ENCODE data around the gene PIF1.

Gene PIF1, protein sequence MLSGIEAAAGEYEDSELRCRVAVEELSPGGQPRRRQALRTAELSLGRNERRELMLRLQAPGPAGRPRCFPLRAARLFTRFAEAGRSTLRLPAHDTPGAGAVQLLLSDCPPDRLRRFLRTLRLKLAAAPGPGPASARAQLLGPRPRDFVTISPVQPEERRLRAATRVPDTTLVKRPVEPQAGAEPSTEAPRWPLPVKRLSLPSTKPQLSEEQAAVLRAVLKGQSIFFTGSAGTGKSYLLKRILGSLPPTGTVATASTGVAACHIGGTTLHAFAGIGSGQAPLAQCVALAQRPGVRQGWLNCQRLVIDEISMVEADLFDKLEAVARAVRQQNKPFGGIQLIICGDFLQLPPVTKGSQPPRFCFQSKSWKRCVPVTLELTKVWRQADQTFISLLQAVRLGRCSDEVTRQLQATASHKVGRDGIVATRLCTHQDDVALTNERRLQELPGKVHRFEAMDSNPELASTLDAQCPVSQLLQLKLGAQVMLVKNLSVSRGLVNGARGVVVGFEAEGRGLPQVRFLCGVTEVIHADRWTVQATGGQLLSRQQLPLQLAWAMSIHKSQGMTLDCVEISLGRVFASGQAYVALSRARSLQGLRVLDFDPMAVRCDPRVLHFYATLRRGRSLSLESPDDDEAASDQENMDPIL

DNA sequence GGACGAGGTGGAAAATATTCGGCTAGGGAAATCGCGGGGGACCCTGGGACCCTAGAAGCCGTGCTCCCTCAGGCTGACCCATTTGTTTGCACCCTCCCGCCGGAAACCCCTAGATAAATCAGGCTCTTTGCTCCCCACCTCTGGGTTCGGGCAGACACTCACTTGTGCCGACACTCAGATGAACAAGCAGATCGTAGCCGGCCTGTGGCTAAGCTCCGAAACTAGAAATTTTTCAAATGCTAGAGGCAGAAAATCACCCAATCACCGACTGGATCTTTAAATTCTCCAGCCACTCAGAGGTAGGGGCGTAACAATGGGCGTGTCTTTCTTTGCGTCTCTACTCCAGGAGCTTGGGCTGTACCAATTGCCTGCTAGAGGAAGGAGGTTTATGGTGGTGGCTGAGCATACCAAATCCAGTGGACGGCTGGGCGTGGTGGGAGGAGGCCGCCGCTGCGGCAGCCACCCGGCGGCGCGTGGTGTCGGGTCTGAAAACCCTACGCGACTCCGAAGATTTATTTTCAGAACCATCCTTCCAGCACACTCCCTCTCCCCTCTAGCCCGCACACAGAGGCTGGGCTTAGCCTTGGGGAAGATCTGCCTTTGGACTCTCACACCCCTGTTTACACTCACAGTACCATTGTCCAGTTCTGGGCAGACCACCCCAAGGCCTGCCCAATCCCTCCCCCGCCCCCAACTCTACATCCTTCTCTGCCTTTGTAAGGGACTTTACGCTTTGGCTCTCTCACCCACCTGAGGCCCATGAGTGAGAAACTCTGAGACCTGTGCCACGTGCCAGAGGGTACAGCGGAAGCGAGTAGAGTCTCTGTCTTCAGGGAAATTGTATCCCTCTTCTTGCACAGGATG, at the start of gene PIF1:
Gene PIF1 (minus strand): TSS at position 217 of the 864 bp plus-strand sequence. CDS start 1,312 bp downstream, outside the sequence.
- DNase-seq: no peak

DNA sequence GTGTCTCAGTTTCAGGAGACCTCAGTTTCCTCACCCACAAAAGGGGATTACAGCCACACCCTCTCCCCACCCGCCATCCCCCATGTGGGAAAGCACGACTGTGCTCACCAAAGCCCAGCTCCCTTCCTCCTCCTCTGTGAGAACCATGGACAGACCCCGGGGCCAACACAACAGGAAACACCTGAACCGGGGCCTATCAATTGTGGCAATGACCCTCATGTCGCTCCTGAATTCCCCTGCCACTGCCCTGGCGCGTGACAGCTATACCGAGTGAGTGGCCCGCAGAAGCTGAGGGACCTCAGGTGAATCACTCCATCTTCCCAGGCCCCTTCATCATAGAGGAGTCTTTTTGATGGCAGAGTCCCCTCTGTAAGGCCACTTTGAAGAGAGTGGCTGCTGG, 44.9 kb upstream of the PIF1 start:
- DNase-seq: no peak

DNA sequence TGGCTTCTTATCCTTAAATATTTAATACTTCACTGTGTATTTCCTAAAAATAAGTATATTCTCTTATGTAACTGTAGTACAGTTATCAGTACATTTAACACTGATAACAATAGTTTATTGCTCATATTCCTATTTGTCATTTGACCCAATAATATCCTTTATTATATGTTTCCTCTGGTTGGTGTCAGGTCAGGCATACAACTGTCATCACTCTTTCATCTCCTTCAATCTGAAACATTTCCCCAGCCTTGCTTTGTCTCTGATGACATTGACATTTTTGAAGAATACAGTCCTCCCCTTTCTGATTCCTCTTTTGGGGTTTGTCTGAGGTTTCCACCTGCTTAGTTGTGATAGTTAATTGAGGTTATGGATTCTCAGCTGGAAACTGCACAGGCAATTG, 44.1 kb upstream of the PIF1 start:
- no peak for DNase-seq

DNA sequence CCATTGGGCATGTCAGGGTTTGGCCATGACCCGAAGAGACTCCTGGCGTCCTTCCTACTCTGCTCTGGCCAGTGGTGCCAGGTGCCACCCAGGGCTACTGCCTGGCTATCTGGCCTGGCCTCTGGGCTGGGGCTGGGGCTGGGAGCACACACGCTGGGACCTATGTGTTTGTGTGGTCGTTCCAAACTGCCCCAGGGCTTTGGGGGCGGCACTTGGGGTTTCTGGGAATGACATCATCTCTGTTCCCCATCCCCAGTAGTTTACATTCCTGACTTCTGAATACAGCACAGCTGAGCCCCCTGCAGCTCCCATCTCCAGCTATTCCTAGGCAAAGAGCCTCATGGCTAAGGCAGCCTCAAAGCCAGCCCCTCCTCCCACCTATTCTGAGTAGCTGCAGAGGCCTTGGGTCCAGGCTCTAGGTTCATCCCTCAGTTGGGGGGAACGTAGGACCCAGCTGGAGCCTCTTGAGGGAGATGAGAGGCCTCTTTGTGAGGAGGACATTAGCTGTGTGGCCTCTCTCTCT, 40.6 kb upstream of the PIF1 start:
- DNase-seq: no peak

DNA sequence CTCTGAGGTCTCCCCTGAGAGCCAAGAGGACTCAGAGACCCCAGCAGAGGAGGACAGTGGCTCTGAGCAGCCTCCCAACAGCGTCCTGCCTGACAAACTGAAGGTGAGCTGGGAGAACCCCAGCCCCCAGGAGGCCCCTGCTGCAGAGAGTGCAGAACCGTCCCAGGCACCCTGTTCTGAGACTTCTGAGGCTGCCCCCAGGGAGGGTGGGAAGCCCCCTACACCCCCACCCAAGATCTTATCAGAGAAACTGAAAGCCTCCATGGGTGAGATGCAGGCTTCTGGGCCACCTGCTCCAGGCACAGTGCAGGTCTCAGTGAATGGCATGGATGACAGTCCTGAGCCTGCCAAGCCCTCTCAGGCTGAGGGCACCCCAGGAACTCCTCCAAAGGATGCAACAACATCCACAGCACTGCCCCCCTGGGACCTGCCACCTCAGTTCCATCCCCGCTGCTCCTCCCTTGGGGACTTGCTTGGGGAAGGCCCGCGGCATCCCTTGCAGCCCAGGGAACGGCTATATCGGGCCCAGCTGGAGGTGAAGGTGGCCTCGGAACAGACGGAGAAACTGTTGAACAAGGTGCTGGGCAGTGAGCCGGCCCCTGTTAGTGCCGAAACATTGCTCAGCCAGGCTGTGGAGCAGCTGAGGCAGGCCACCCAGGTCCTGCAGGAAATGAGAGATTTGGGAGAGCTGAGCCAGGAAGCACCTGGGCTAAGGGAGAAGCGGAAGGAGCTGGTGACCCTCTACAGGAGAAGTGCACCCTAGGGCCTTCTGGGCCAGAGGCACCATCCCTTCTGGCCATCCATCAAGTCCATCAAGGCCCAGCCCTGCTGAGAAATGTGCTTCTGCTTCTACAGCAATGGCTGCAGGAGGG, 39.9 kb upstream of the PIF1 start:
- DNase-seq: no peak

DNA sequence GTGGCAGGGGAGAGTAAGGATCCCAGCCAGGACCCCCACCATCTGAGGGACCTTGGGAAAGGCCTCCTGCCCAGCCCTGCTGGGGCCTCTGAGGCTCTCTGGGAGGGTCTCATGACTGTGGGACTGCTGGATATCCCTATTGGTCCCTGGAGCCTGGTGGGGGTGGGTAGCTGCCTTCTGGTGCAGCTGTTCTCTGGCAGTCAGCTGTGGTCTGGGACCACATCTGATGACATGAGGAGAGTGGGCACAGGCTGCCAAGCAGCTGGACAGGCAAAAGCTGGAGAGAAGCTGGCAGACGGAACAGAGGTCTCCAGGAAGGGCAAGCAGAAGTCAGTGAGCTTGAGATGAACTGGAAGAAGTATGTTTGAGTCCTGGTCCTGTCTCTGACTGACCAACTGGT, 38.6 kb upstream of the PIF1 start:
- no peak for DNase-seq

DNA sequence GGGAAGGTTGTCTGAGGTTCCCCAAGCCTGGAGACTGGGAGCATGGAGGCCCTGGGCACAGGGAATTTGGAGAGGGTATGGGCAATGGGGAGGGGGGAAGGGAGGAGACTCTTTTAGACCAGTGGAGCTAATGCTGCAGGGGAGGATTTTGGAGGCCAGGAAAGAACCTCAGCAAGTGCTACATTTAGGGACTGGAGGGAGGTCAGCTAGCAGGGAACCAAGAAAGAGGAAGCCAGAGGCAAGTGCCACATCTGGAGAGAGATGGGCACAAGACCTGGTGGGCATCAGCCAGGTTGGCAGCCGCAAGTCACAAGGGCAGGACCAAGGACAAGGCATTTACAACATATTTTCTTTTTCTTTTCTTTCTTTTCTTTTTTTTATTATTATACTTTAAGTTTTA, 37.0 kb upstream of the PIF1 start:
- no peak for DNase-seq

DNA sequence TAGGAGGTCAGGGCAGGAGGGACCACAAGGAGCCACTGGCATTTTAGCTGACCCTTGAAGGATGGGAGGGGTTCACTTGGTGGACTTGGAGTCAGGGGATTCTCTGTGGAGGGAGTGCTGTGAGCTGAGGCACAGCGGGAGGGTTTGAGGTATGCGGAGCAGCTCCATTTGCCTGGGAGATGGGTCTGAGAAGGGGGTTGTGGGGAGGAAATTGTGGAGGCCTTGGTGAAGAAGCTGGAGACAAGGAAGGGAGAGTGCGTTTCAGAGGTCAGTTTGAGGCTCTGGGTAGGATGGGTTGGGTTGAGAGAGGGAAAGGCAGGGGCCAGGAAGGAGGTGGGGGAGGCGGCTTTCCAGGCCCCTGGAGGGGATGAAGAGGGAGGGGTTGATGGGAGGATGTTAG, 36.5 kb upstream of the PIF1 start:
- no peak for DNase-seq

DNA sequence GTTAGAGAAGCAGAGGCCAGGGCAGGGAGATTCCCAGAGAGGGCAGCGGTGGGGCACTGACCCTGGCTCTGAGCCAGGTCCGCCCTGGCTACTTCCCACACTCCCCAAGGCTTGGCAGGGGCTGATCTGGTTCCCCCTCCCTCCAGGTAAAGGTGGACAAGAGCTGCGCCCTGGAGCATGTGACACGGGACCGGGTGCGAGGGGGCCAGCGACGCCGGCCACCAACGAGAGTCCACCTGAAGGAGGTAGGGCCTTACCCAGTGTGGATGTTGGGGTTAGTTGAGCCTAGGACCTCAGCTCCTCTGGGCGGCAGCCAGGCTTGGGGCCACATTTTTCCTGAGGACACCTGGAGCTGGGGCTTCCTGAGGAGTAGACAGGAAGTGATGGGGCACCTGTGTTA, 35.9 kb upstream of the PIF1 start:
- DNase-seq: no peak

DNA sequence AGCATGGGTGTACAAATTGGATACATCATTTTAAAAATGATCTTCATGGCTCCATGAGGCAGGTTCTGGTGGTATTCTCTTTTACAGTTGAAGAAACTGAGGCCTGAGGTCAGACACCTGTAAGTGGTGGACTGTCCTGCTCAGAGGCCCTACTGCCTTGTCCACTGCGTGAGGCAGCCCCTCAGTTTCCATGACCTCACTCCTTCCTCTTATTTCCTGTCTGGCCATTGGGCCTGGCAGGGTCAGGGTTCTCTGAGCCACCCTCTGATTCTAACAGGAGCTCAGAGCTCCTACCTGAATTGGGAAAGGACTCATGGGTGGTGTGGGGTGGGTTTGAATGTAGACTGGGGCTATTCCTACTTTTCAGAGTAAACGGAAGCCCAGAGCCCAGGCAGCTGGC, 33.8 kb upstream of the PIF1 start:
- no peak for DNase-seq

DNA sequence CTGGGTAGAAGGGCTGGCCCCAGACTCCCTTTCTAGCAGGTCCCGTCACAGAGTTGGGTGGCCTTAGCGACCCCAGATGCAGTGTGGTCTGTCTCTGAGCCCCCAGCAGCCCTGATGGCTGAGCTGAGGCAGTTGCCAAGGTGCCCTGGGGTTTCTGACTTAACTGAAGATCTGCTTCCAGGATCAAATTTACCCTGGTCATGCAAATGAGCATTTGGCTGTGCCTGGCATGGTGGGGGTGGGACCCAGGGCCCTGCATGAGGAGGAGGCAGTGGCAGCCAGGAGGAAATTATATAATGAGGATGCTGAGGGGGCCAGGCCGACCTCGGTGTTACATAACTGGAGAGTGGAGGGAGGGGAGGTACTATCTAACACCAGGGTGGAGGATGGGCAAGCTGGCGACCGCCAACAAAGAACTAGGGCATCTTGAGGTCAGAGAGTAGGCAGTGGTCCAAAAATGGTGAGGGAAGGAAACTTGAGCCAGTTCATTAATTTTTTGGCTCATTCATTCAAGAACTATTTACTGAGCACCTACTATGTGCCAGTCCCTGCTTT, 32.7 kb upstream of the PIF1 start:
- no peak for DNase-seq

DNA sequence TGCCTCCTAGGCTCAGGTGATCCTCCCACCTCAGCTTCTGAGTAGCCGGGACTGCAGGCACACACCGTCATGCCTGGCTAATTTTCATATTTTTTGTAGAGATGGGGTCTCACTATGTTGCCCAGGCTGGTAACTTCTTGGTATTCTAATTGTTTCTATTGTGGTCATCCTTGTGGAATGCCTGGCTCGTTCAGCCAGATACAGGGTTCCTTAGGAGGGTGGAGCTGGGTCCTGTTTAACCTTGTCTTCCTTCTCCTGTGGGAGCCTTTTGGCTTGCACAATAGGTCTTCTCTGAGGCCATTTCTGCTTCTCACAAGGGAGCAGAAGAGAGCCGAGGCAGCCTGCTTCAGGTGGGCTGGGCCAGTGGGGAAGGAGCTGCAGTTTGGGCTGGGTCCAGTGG, 32.0 kb upstream of the PIF1 start:
- no peak for DNase-seq

DNA sequence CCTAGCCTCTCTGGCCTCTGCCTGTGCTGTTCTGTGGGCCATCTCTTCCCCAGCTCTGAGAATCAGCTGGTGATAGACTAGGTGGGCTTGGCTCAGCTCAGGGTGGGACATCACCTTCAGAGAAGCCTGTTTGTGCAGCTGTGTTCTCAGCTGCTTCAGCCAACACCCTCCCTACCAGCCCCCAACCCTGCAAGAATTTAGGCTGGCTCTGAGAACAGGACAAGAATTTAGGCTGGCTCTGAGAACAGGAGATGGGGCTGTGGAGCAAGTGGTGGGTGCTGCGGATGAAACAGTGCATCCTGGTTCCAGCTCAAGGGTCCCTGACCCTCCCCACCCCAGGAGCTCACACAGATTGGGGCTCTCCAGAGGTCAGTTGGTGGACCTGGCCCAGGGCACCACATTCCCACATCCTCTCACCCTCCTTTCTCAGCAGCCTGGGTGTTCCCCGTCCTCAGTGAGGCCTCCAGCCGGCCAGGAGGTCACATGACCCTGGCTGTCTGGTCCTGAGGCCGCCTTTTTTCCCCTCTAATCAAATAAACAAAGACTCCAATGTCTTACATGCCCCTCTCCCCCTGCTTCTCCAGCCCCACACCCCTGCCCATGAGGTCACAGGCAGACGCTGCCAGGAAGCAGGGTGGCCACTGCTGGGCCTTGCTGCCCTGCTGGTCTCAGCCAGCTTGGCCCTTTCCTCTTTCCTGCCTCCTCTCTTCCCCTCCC, 31.1 kb upstream of the PIF1 start:
- no peak for DNase-seq

DNA sequence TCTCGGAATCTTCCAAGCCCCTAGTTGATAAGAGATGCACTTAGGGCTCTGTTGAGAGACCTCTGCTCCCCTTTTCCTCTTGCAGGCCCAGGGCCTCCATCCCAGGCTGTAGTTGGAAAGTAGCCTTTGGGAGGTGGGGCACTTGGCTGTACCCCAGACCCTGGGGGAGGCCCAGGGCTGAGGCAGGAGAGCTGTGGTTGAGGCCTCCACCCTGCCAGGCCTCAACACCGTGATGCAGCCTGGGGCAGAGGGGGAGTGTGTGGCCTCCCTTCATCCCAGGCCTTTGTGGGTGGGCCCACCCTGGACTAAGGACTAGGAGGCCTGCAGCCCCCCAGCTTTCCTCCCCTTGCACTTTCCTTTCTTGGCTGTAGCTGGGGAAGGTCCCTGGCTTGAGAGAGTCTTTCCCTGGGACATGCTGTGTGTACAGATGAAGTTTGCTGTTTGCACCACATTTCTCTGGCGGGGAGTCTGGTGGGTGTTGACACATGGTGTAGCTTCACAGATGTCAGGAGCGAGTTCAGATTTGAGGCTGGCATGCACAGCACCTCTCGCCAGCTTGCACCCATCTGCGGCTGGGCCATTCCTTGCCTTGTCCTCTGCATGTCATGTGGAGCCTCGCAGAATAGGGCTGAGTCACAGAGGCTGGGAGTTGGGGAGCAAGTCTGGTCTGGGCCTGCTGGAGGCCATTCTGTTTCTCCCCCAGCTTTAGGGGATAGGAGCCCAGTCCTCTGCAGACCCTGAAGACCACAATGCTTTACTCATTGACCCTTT, 29.9 kb upstream of the PIF1 start:
- no peak for DNase-seq

DNA sequence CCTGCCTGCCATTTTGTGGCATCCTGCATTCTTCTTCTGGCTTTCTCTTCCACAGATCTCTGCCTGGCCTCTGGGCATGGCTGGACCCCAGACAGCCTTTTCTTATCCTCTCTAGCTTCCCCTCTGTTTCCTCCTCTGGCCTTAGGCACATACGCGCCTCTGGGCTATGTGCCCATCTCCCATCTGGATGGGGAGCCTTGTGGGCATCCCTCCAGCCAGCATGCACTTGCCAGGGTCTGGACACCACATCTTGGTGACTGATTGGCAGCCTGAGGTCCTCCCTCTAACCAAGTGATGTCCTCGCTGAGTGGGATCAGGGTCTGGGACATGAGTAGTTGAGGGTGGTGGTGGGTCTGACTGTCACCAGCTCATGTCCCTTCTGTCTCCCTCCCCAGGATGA, 29.1 kb upstream of the PIF1 start:
- no peak for DNase-seq

DNA sequence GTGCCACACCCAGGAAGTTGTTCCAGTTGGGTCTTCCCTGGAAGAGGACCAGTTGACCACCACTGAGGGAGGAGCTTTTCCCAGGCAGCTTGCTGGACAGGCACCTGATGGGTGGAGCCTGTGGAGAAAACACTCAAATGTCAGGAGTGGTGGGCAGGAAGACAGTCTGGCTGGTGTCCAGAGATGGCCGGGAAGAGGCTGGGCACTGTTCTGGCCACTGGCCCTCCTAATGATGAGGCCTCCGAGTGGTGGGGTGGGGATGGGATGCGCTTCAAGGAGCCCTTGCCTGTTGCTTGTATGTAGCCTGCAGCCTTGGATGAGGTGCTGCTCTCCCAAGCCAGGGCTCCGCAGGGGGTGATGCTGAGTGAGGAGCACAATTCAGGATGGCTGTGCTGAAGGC, 28.6 kb upstream of the PIF1 start:
- no peak for DNase-seq

DNA sequence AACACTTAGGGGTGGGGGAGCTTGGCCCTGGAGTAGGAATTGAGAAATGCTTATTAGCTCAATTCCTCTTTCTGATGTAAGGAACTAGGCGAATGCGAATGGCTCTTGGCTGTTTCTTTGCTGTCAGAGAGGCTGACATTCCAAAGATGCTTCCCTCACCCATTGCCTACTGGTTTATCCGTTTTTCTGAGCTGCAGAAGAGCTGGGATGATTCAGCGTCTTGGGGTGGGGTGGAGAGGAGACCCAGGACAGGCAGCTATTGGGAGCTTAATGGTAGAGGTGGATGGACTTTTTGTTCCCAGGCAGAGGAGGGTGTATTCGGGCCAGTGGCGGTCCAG, 26.0 kb upstream of the PIF1 start:
- DNase-seq: no peak

DNA sequence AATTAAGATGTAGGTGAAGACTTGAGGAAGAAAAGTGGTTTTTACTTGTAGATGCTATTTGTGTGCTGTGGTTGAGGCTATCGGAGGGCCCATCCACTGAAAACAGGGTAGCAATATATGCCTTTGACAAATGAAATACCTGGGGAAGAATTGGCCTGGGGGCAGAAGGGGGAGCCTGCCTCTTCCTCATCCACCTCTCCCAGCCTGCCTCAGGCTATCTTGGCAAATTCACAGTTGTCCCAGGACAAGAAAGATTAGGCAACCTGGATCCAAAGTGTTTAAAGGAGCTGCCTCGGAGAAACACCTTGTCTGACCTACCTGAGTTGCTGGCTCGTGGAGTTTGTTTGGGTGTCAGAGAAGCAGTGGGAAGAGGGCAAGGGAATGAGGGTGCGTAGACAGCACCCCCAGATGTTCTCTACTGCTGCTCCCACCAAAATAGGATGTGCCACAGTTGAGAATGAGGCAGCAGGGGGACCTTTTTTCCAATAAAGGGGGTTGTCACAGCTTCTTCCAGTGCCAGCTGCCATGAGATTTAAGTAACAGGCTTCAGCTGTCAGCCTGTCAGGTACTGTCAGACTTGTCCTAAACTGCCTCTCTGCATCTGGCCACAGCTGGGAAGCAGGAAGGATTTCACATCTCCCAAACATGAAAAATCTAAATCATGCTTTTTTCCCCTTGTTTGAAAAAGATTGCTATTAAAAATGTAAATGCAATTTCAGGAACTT, 25.5 kb upstream of the PIF1 start:
- DNase-seq: no peak

DNA sequence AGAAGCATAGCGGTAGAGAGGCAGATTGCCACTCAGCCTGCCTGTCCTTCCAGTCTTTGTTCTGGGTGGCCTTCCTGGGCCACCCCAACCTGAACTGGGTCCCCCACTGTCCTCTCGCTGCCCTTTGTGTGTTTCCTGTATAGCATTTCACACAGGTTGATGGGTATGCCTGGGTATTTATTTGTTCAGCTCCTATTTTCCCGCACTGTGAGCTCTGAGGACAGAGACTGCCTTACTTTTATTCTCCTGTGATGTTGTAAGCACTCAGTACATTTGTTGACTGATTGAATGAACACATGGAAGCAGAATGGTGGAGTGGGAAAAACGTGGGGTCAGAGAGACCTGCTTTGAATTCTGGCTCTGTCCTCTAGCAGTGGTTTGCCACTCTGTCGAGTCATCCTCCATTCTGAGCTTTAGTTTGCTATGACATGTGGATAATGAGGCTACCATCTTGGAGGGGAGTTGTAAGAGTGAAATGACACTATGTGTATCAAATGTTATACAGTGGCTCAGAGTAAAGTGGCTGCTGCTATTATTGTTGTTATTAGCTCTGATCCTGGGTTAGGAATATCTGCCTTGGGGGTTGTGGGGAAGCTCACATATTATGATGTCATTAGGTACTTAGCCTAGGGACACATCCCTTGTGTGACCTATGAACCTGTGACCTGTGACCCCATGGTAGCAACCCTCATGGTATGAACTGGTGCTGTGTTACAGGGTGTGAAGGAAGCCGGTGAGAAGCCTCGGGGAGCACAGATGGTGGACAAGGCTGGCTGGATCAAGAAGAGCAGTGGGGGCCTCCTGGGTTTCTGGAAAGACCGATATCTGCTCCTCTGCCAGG, 22.6 kb upstream of the PIF1 start:
- DNase-seq: no peak

All from cortex of kidney (tissue), 1 donor.